GM12801 (cell line): Measurements from ENCODE around the gene SMPX.

Experiments used
- CTCF ChIP-seq: IDR thresholded peaks from one replicate; pipeline ENCODE4 v1.5.1; 2011; ENCODE audit warnings: control low read depth; ENCODE audit not compliant: insufficient read length; ENCODE audit errors: extremely low read depth

The SMPX gene

GRCh38 chrX:21735038-21735767 is 22.7 kb downstream of the SMPX start:
- no peak for TF ChIP-seq CTCF

- TF ChIP-seq CTCF: no peak
Observed at GRCh38 chrX:21734175-21734574, 23.7 kb downstream of the SMPX start.

- TF ChIP-seq CTCF: no peak
Observed at GRCh38 chrX:21733705-21734104, 24.2 kb downstream of the SMPX start.

- no peak for TF ChIP-seq CTCF
Observed at GRCh38 chrX:21730026-21730425, 27.9 kb downstream of the SMPX start.

- TF ChIP-seq CTCF: no peak
Observed at GRCh38 chrX:21728276-21728968, 29.5 kb downstream of the SMPX start.

GRCh38 chrX:21725916-21726315 is 32.0 kb downstream of the SMPX start:
- TF ChIP-seq CTCF: no peak

- TF ChIP-seq CTCF: no peak
Observed at GRCh38 chrX:21725496-21725895, 32.4 kb downstream of the SMPX start.
